ACC112 (cell line): ENCODE results near the gene MAP3K5.
A peak's percentile ranks its signal among the peaks of the same experiment; 100 is the strongest.

ENCODE experiments used
- H2AFZ ChIP-seq: fragments of 200-600 bp; sonication (generic); one replicate; pipeline ENCODE4 v1.6.0; 2017; ENCODE audit warnings: antibody characterized with exemption, low read length; ENCODE audit not compliant: unreplicated experiment
- H3K27ac ChIP-seq: fragments of 200-600 bp; sonication (generic); 2 replicates; pipeline ENCODE4 v1.5.1; 2014; ENCODE audit warnings: low read depth, mild to moderate bottlenecking, antibody characterized with exemption, low read length, moderate library complexity
- H3K27me3 ChIP-seq: fragments of 200-600 bp; sonication (generic); 2 replicates; pipeline ENCODE4 v1.6.1; 2014; ENCODE audit warnings: mild to moderate bottlenecking, antibody characterized with exemption, low read length, moderate library complexity, mixed read lengths; ENCODE audit not compliant: insufficient read depth
- H3K36me3 ChIP-seq: fragments of 200-600 bp; sonication (generic); 2 replicates; pipeline ENCODE4 v1.6.1; 2016; ENCODE audit warnings: mild to moderate bottlenecking, antibody characterized with exemption, low read length, moderate library complexity, mixed read lengths; ENCODE audit not compliant: insufficient read depth
- H3K4me1 ChIP-seq: fragments of 200-600 bp; sonication (generic); one replicate; pipeline ENCODE4 v1.6.1; 2016; ENCODE audit warnings: low read length, mixed read lengths; ENCODE audit not compliant: insufficient read depth, unreplicated experiment, control insufficient read depth
- H3K4me3 ChIP-seq: fragments of 200-600 bp; sonication (generic); 2 replicates; pipeline ENCODE4 v1.5.1; 2014; ENCODE audit warnings: mild to moderate bottlenecking, low read depth, low read length
- H3K79me2 ChIP-seq: fragments of 200-600 bp; sonication (generic); one replicate; pipeline ENCODE4 v1.6.0; 2016; ENCODE audit warnings: low read length; ENCODE audit not compliant: control insufficient read depth, unreplicated experiment, insufficient read depth

Gene MAP3K5

DNA sequence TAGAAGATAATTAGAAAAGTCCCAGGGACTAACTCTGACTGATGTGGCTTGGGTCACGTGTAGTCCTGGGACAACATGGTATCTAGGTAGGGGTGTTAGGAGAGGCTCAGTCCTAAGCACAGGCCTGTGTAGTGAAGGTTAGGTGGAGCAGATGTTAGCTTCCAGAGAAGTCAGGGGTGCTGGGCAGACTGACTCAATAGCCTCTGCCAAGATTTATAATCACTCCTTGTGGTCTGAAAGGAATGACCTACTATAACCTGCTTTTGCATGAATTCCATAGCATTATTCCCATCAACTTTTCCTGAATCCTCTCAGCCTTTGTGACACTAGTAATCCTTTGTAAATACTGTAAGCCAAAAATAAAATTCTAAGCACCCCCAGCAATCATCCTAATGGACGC is 19.9 kb upstream of the MAP3K5 start:
- Histone ChIP-seq H3K4me1 (no peaks in the 10 kb centered on the region), H2AFZ (no peak overlapping the region), H3K36me3 (no peaks in the 10 kb centered on the region), H3K27me3 (no peaks in the 10 kb centered on the region), H3K79me2 (no peaks in the 10 kb centered on the region), H3K27ac (no peak overlapping the region), H3K4me3 (no peak overlapping the region)

DNA sequence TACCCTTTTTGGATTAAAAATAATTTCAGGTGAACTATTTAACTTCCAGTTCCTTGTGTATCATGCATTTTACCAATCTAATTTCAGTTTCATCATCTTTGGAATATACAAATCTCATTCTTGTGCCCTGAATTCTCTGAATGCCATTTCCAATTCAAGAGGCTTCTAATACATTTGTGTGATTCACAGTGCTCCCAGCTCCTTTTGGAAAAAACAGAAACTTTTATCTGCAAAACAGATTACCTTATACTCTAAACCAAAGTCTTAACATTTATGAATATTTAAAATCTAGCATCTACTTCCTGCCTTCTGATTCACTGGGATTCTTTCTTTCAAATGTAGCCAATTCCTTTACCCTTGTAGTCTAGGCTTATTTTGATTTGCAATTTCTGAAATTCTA is 19.0 kb upstream of the MAP3K5 start:
- Histone ChIP-seq H3K4me3 (no peak overlapping the region), H3K27me3 (no peaks in the 10 kb centered on the region), H3K79me2 (no peaks in the 10 kb centered on the region), H3K36me3 (no peaks in the 10 kb centered on the region), H3K27ac (no peak overlapping the region), H2AFZ (peak overlapping the region; percentile 16), H3K4me1 (no peaks in the 10 kb centered on the region)

DNA sequence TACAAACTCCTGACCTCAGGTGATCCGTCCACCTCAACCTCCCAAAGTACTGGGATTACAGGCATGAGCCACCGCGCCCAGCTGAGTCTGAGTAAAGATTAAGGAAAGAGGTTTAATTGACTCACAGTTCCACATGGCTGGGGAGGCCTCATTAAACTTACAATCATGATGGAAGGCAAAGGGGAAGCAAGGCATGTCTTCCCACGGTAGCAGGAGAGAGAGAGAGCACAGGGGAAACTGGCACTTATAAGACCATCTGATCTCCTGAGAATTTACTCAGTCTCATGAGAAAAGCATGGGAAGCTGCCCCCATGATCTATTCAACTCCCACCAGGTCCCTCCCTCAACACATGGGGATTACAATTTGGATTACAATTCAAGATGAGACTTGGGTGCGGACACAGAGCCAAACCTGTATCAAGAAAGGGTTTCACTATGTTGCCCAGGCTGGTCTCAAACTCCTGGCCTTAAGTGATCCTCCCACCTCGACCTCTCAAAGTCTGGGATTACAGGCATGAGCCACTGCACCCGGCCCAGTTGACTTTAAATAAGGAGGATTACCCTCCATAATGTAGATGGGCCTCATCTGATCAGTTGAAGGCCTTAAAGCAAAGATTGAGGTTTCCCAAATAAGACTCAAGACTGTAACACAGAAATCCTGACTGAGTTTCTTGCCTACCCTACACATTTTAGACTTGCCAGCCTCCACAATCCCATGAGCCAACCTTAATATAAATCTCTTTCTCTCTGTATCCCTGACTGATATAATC is 17.0 kb upstream of the MAP3K5 start:
- H3K4me1 ChIP-seq, result no peaks in the 10 kb centered on the region
- H3K36me3 ChIP-seq, result no peaks in the 10 kb centered on the region
- no peaks in the 10 kb centered on the region for H3K79me2 ChIP-seq
- no peak overlapping the region for H3K27ac ChIP-seq
- H3K4me3 ChIP-seq, result no peak overlapping the region
- no peaks in the 10 kb centered on the region for H3K27me3 ChIP-seq
- no peak overlapping the region for H2AFZ ChIP-seq

DNA sequence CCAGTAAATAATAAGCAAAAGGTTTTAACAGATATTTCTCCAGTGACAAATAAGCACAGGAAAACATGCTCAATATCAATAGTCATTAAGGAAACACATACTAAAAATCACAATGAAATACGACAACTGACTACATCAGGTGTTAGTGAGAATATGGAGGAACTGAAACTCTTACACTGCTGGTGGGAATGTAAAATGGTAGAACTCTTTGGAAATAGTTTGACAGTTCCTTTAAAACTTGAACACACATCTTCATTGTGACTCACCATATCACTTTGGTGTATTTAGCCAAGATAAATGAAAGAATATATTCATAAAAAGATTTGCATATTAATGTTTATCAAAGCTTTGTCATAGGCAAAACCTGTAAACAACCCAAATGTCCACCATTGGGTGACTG is 11.3 kb upstream of the MAP3K5 start:
- H3K27me3 ChIP-seq, result no peaks in the 10 kb centered on the region
- H2AFZ ChIP-seq, result no peak overlapping the region
- H3K4me3 ChIP-seq, result no peak overlapping the region
- no peaks in the 10 kb centered on the region for H3K79me2 ChIP-seq
- H3K36me3 ChIP-seq, result no peaks in the 10 kb centered on the region
- H3K27ac ChIP-seq, result no peak overlapping the region
- no peaks in the 10 kb centered on the region for H3K4me1 ChIP-seq

DNA sequence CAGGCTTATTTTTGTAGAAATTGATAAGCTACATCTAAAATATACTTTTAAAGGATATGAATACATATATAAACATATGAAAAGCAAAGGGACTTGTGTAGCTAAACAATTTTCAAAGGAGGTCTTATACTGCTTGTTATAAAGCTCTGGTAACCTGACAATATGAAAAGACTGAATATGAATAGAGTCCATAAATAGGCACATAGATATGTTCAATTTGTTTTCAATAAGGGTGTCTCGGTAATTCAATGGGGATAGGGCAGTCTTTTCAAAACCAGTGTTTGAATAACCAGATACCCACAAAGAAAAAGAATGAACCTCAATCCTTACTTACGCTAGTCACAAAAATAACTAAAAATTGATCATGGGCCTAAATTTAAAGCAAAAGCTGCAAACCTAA is 9.3 kb upstream of the MAP3K5 start:
- Histone ChIP-seq H3K79me2 (no peaks in the 10 kb centered on the region), H3K27ac (no peak overlapping the region), H3K27me3 (no peaks in the 10 kb centered on the region), H3K4me1 (no peaks in the 10 kb centered on the region), H3K36me3 (no peaks in the 10 kb centered on the region), H2AFZ (no peak overlapping the region), H3K4me3 (no peak overlapping the region)

DNA sequence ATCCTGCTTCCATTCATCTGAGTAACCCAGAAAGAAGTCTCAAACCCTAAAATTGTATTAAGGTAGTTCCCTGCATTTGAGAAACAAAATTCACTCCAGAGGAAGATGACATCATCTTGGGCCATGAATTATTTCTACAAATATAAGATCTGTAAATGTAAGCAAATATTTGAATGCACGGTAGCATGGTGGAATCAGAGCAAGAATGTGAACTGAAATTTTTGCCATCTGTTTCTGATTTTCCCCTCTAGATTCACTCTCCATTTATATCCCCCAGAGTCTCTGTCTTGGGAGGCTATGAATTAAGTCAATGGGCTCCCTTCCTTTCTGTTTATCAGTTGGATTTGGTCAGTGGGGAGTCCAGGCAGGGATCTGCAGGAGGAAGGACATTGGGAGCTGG is 5.8 kb upstream of the MAP3K5 start:
- no peaks in the 10 kb centered on the region for H3K79me2 ChIP-seq
- H3K27me3 ChIP-seq, result no peaks in the 10 kb centered on the region
- H3K4me1 ChIP-seq, result peaks cover 4% of the 10 kb centered on the region
- no peak overlapping the region for H3K27ac ChIP-seq
- H3K4me3 ChIP-seq, result no peak overlapping the region
- no peak overlapping the region for H2AFZ ChIP-seq
- no peaks in the 10 kb centered on the region for H3K36me3 ChIP-seq

DNA sequence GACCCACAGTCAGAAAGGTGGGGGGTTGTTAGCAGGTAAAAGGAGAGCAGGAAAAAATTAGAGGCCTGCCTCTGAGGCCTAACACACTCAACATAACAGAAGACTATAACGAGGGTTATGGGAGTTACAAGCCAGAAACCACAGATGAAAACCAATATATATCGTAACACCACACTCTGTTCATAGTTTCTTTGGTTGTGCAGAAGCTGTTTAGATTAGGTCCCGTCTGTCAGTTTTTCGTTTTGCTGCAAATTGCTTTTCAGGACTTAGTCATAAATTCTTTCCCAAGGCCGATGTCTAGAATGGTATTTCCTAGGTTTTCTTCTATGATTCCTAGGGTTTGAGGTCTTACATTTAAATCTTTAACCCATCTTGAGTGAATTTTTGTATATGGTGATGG is 3.7 kb upstream of the MAP3K5 start:
- Histone ChIP-seq H3K36me3 (no peaks in the 10 kb centered on the region), H3K4me1 (peaks cover 4% of the 10 kb centered on the region), H3K4me3 (no peak overlapping the region), H2AFZ (no peak overlapping the region), H3K79me2 (peaks cover 11% of the 10 kb centered on the region), H3K27ac (no peak overlapping the region), H3K27me3 (no peaks in the 10 kb centered on the region)

DNA sequence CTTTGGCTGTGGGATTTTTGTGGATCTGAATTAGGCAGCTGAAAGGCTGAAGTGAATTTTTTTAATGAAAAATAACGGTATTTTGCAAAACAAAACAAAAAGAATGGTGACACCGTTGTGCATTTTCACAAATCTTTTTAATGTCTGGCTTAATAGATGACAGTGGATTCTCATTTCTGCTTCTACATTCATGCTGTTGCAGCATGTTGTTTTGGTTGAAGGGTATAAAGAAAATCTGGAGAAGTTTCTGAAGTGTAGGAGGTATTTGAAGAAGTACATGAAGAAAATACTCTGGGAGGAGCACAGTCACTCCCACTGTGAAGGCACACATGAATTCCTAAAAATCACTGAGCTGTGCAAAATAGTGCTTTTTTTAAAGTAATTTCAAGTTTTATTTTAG is 3.1 kb upstream of the MAP3K5 start:
- Histone ChIP-seq H3K27ac (no peak overlapping the region), H3K4me1 (peaks cover 4% of the 10 kb centered on the region), H3K79me2 (peaks cover 17% of the 10 kb centered on the region), H2AFZ (no peak overlapping the region), H3K27me3 (no peaks in the 10 kb centered on the region), H3K36me3 (no peaks in the 10 kb centered on the region), H3K4me3 (no peak overlapping the region)

DNA sequence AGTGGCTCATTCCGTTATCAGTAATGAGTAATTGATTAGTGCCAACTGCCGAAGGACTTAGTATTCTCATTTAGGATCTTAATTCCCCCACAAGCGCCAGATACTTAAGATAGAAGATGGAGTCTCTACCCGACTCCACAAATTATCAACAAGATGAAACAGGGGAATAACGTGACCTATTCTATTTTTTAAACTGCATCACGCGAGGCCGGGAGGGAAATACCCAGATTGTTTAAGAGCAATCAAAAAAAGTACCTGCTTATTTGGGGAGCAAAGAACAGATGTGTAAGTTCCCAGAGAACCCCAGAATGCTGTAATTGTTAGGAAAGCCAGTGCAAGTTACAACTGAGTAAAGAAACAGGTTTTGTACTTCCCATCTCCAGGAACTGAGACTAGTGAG is 1.1 kb upstream of the MAP3K5 start:
- peaks cover 17% of the 10 kb centered on the region for H3K4me1 ChIP-seq
- H3K27ac ChIP-seq, result peak overlapping the region; percentile 90
- peaks cover 33% of the 10 kb centered on the region for H3K79me2 ChIP-seq
- peak overlapping the region; percentile 90 for H2AFZ ChIP-seq
- H3K36me3 ChIP-seq, result no peaks in the 10 kb centered on the region
- H3K27me3 ChIP-seq, result no peaks in the 10 kb centered on the region
- peak overlapping the region; percentile 100 for H3K4me3 ChIP-seq

DNA sequence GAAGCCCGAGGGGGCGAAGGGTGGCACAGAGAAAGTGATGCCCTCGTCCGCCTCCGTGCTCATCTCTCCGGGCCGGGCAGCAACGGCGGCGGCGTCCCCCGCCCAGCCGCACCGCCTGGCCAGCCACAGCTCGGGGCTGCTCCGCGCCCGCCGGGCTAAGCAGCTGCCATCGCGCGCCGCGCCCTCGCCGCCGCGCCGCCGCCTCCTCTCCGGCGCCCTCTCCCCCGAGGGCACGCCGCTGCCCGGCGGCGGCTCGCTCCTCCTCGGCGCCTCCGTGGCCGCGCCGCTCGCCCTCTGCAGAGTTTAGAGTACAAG is 225 bp downstream of the MAP3K5 start:
- no peaks in the 10 kb centered on the region for H3K36me3 ChIP-seq
- peak overlapping the region; percentile 94 for H2AFZ ChIP-seq
- peak overlapping the region; percentile 90 for H3K27ac ChIP-seq
- peaks cover 29% of the 10 kb centered on the region for H3K4me1 ChIP-seq
- peak overlapping the region; percentile 100 for H3K4me3 ChIP-seq
- H3K79me2 ChIP-seq, result peaks cover 41% of the 10 kb centered on the region
- no peaks in the 10 kb centered on the region for H3K27me3 ChIP-seq

DNA sequence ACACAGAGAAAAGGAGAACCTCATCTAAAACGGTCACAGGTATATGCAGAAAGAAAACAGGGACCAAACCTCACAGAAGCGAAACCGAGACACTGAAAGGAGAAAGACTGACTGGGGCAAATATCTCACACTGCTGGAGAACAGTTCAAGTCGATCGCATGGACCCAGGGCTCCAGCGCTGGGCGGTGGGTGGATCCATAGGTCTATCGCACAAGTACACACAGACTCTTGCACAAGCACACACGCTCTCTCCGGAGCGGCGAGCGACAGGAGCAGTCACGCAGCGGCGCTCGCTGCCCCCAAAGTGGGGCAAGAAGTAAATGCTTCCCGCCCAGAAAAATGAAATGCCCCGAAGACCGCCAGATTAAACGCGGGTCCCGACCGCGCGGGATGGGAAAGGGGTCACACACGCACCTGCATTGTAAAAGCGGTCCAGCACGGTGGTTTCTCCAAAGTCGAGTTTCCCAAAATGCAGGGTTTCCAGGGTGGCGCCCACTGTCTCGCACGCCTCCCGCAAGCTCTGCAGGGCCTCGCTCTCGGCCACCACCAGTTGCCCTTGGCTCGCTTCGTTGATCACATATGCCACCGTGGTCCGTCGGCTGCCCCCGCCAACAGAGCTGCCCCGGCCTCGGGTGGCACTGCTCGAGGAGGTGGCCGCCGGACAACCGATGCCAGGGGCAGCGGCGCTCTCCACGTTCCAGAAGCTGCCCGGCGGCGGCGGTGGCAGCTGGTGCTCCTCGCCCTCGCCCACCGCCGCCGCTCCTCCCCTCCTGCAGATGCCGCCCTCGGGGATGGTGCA is 782 bp downstream of the MAP3K5 start:
- H3K27ac ChIP-seq, result peak overlapping the region; percentile 90
- no peaks in the 10 kb centered on the region for H3K36me3 ChIP-seq
- peak overlapping the region; percentile 100 for H3K4me3 ChIP-seq
- peaks cover 45% of the 10 kb centered on the region for H3K79me2 ChIP-seq
- no peaks in the 10 kb centered on the region for H3K27me3 ChIP-seq
- H3K4me1 ChIP-seq, result peaks cover 32% of the 10 kb centered on the region
- peak overlapping the region; percentile 88 for H2AFZ ChIP-seq
